Gastrocnemius medialis (tissue), 4 donors: ENCODE data around the gene INPP5B.

Source experiments
- POLR2A ChIP-seq, 2 donors: fragments of 450-650 bp; IDR thresholded peaks; one replicate each; pipeline ENCODE4 v1.6.1; 2017; ENCODE audit warnings: antibody characterized with exemption in 2 of 2, mild to moderate bottlenecking in 2 of 2, moderate library complexity in 2 of 2
- TF ChIP-seq, protein P1 (sequence below), 5 experiments: fragments of 450-650 bp in 3 of 5; fragments of 200-600 bp in 2 of 5; sonication (generic) in 2 of 5; IDR thresholded peaks in 4 of 5; conservative IDR thresholded peaks in 1 of 5; 1 replicate in 4 of 5; 2 replicates in 1 of 5; pipeline ENCODE4 v1.5.1; 2016 to 2019; ENCODE audit warnings: antibody characterized with exemption in 5 of 5, mild to moderate bottlenecking in 3 of 5, moderate library complexity in 3 of 5

DNA sequence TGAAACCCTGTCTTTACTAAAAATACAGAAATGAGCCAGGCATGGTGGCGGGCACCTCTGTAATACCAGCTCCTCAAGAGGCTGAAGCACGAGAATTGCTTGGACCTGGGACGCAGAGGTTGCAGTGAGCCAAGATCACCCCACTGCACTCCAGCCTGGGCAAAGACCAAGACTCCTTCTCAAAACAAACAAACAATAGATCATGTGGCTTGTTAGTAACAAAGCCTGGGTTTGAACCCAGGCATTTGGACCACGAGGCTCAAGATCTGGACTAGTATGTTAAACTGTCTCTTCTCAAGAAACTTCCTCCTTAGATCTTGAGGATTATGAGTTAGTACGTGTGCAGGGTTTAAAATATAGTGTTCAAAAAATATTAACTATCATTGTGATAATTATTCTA is 1.6 kb downstream of the INPP5B start:
- TF ChIP-seq, protein P1, sequence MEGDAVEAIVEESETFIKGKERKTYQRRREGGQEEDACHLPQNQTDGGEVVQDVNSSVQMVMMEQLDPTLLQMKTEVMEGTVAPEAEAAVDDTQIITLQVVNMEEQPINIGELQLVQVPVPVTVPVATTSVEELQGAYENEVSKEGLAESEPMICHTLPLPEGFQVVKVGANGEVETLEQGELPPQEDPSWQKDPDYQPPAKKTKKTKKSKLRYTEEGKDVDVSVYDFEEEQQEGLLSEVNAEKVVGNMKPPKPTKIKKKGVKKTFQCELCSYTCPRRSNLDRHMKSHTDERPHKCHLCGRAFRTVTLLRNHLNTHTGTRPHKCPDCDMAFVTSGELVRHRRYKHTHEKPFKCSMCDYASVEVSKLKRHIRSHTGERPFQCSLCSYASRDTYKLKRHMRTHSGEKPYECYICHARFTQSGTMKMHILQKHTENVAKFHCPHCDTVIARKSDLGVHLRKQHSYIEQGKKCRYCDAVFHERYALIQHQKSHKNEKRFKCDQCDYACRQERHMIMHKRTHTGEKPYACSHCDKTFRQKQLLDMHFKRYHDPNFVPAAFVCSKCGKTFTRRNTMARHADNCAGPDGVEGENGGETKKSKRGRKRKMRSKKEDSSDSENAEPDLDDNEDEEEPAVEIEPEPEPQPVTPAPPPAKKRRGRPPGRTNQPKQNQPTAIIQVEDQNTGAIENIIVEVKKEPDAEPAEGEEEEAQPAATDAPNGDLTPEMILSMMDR (IDR thresholded peaks at IDR 0.05 in 4 of 5, conservative IDR thresholded peaks at IDR 0.05 in 1 of 5), result no peak
- TF ChIP-seq POLR2A (IDR thresholded peaks at IDR 0.05), result no peak
